ENCODE results near the gene WSCD2. TPM values are rescaled to one million over a fixed set of nuclear protein-coding genes. Genes with fewer than 3 reads are reported as not detected.

The WSCD2 gene
- polyA plus RNA-seq, 3 donors, result not detected

DNA sequence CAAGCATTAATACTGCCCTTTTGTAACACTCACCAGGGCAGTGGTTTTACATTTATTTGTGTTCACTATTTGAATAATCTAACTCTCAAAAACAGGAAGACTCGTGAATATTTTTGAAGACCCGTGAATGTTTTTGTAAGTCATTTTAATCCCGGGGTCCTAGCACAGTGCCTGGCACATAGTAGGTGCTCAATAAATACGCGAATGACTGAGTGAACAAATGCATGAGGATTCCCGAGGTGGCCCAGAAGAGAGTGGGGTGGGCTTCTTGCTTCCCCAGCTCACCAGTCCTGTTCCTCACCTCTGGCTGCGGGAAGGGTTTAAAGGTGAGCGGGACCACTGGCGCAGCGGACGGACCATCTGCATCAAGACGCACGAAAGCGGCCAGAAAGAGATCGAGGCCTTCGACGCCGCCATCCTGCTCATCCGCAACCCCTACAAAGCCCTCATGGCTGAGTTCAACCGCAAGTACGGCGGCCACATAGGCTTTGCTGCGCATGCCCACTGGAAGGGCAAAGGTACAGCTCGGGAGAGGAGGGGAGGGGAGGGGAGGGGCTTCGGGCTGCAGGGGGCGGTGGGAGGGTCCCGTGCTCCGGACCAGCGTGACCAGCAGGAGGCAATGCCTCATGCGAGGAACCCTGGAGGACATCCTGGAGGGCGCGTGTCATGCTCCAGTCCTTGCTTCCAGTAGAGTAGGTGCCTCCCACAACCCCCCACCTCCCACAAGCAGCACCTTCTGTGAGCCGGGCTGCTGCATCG lies 111.1 kb downstream of the WSCD2 start:
- H3K4me1 Mint-ChIP-seq, result no peaks in the 10 kb centered on the region
- no peak overlapping the region for H3K4me3 Mint-ChIP-seq
- H3K36me3 Mint-ChIP-seq, result no peaks in the 10 kb centered on the region
- peaks cover 0 to 10% of the 10 kb centered on the region in 2 donors for H3K27me3 ChIP-seq (ENCODE audit: control insufficient read depth in 2 of 2, insufficient read depth in 2 of 2, low read length in 2 of 2)
- no peaks in the 10 kb centered on the region for H3K36me3 ChIP-seq (replicated peaks in 1 of 2; ENCODE audit: control insufficient read depth in 1 of 2, insufficient read depth in 2 of 2, low read length in 2 of 2)
- no peak overlapping the region for H2AFZ ChIP-seq (ENCODE audit: insufficient read depth, low read depth, low read length, poor library complexity, severe bottlenecking)
- no peak overlapping the region for H3K4me3 ChIP-seq (replicated peaks in 1 of 3; ENCODE audit: low read depth in 2 of 3, low read length in 3 of 3)
- no peak overlapping the region for H3K27ac ChIP-seq (ENCODE audit: low read depth in 1 of 2, low read length in 2 of 2)
- intact Hi-C loops (cut with micrococcal nuclease), result no loop called here
- DNase-seq, result no peak
- H3K27me3 Mint-ChIP-seq (ENCODE audit: low read depth in 3 of 3), result peaks cover 18 to 19% (median 18%) of the 10 kb centered on the region in 3 donors
- TF ChIP-seq, protein P1, sequence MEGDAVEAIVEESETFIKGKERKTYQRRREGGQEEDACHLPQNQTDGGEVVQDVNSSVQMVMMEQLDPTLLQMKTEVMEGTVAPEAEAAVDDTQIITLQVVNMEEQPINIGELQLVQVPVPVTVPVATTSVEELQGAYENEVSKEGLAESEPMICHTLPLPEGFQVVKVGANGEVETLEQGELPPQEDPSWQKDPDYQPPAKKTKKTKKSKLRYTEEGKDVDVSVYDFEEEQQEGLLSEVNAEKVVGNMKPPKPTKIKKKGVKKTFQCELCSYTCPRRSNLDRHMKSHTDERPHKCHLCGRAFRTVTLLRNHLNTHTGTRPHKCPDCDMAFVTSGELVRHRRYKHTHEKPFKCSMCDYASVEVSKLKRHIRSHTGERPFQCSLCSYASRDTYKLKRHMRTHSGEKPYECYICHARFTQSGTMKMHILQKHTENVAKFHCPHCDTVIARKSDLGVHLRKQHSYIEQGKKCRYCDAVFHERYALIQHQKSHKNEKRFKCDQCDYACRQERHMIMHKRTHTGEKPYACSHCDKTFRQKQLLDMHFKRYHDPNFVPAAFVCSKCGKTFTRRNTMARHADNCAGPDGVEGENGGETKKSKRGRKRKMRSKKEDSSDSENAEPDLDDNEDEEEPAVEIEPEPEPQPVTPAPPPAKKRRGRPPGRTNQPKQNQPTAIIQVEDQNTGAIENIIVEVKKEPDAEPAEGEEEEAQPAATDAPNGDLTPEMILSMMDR (IDR thresholded peaks at IDR 0.05), result no peak
- no peak overlapping the region for H3K4me2 ChIP-seq (replicated peaks; ENCODE audit: extremely low read depth, low read length, poor library complexity, severe bottlenecking)
- no peaks in the 10 kb centered on the region for H4K20me1 ChIP-seq (ENCODE audit: insufficient read depth, low read length)
- WGBS (ENCODE audit: insufficient coverage), result 76% methylated on average over 7 of the region's 34 CpGs
- no peaks in the 10 kb centered on the region for H3K79me2 ChIP-seq (ENCODE audit: insufficient read depth, low read length)
- H3K9me3 Mint-ChIP-seq, result peaks cover 0 to 5% (median 0%) of the 10 kb centered on the region in 7 donors
- H3K9ac ChIP-seq (ENCODE audit: insufficient read depth, low read length, poor library complexity, severe bottlenecking), result no peak overlapping the region
- no peak overlapping the region for H3K27ac Mint-ChIP-seq
- H3K4me1 ChIP-seq (ENCODE audit: control insufficient read depth in 1 of 2, insufficient read depth in 2 of 2, low read length in 2 of 2), result no peaks in the 10 kb centered on the region
- H3K9me3 ChIP-seq (replicated peaks in 1 of 2; ENCODE audit: control insufficient read depth in 1 of 2, insufficient read depth in 1 of 2, low read length in 2 of 2), result no peaks in the 10 kb centered on the region

DNA sequence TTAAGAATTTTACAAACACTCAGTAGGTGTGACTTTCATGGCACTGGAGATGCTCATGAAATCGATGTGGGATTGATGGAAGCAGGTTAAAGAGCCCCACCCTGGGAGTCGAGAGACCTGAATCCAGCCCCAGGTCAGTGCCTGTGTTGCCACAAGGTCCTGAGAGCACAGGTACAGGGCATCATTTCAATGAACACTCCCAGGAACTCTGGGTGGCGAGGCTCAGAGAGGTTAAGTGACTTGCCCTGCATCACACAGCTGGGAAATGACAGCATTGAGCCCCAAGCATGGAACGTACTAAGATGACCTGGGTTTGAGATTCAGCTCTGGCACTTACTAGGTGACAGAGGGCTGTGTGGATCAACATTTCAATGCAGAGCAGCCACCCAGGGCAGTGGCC lies 111.8 kb downstream of the WSCD2 start:
- Histone ChIP-seq H3K27ac (ENCODE audit: low read depth in 1 of 2, low read length in 2 of 2) (no peak overlapping the region), H3K79me2 (ENCODE audit: insufficient read depth, low read length) (no peaks in the 10 kb centered on the region), H3K36me3 (replicated peaks in 1 of 2; ENCODE audit: control insufficient read depth in 1 of 2, insufficient read depth in 2 of 2, low read length in 2 of 2) (no peaks in the 10 kb centered on the region), H3K27me3 (ENCODE audit: control insufficient read depth in 2 of 2, insufficient read depth in 2 of 2, low read length in 2 of 2) (peaks cover 0 to 10% of the 10 kb centered on the region in 2 donors), H2AFZ (ENCODE audit: insufficient read depth, low read depth, low read length, poor library complexity, severe bottlenecking) (no peak overlapping the region), H3K4me2 (replicated peaks; ENCODE audit: extremely low read depth, low read length, poor library complexity, severe bottlenecking) (no peak overlapping the region), H3K4me1 (ENCODE audit: control insufficient read depth in 1 of 2, insufficient read depth in 2 of 2, low read length in 2 of 2) (no peaks in the 10 kb centered on the region), H3K9ac (ENCODE audit: insufficient read depth, low read length, poor library complexity, severe bottlenecking) (no peak overlapping the region), H4K20me1 (ENCODE audit: insufficient read depth, low read length) (no peaks in the 10 kb centered on the region), H3K9me3 (replicated peaks in 1 of 2; ENCODE audit: control insufficient read depth in 1 of 2, insufficient read depth in 1 of 2, low read length in 2 of 2) (no peaks in the 10 kb centered on the region), H3K4me3 (replicated peaks in 1 of 3; ENCODE audit: low read depth in 2 of 3, low read length in 3 of 3) (no peak overlapping the region)
- Mint-ChIP-seq H3K9me3 (peaks cover 0 to 5% (median 0%) of the 10 kb centered on the region in 7 donors), H3K27me3 (ENCODE audit: low read depth in 3 of 3) (peaks cover 15 to 18% (median 17%) of the 10 kb centered on the region in 3 donors), H3K27ac (peak overlapping the region in 1 of 7 donors; percentile 23), H3K4me1 (no peaks in the 10 kb centered on the region), H3K4me3 (no peak overlapping the region), H3K36me3 (no peaks in the 10 kb centered on the region)
- intact Hi-C loops (cut with micrococcal nuclease), result no loop called here
- TF ChIP-seq, protein P1 (IDR thresholded peaks at IDR 0.05), result no peak
- 94% methylated on average over 4 of the region's 4 CpGs for WGBS (ENCODE audit: insufficient coverage)
- no peak for DNase-seq
